Testis (tissue), 2 donors: Measurements from ENCODE around the gene CELF2.

Source experiments
- CTCF ChIP-seq, 3 experiments: fragments of 450-650 bp in 2 of 3; fragments of 200-600 bp in 1 of 3; sonication (generic) in 1 of 3; IDR thresholded peaks; one replicate each; pipeline ENCODE4 v1.5.1; 2016 to 2019; ENCODE audit warnings: antibody characterized with exemption in 3 of 3, mild to moderate bottlenecking in 2 of 3, moderate library complexity in 1 of 3
- POLR2A ChIP-seq: fragments of 450-650 bp; IDR thresholded peaks from one replicate; pipeline ENCODE4 v1.6.1; 2017; ENCODE audit warnings: antibody characterized with exemption, mild to moderate bottlenecking, moderate library complexity

GRCh38 chr10:10977226-10977956, 40.3 kb upstream of the CELF2 start:
- TF ChIP-seq CTCF (IDR thresholded peaks at IDR 0.05) (no peak), POLR2A (no peak)
